K562 (cell line): ENCODE measurements around the gene SUMF1. TPM values are rescaled to one million over a fixed set of nuclear protein-coding genes. Genes with fewer than 3 reads are reported as not detected.

Experiments used
- ATAC-seq: fragments of 200-7000 bp; cut with Tn5 transposase; 3 replicates; pipeline ENCODE4 v1.9.1; 2020; ENCODE audit warnings: moderate library complexity
- BruUV-seq: library from RNA; stranded (reverse); fragments of 400-500 nt; replicated peaks from 2 replicates; lab custom pipeline; 2021; lab: Mats Ljungman, UMichigan
- CTCF ChIA-PET: fragments of 300-600 bp; formaldehyde crosslinking; extraction: SDS; loops from one replicate; lab custom pipeline; 2021; ENCODE audit warnings: low intra/inter-chr PET ratio; lab: Yijun Ruan, JAX
- POLR2A ChIA-PET: fragments of 300-600, 350-650 bp; sonication (Branson Sonifier 250); formaldehyde crosslinking; extraction: SDS; loops from one replicate; lab custom pipeline; 2021; ENCODE audit warnings: antibody characterized with exemption, inconsistent platforms; lab: Yijun Ruan, JAX
- DNase-seq, 4 experiments: peaks; one replicate each; pipeline versions ENCODE4 v3.0.0 to v3.0.0-alpha.2; 2011 to 2018; ENCODE audit warnings: low spot score in 3 of 4, mixed read lengths in 3 of 4; ENCODE audit errors: extremely low read depth in 1 of 4
- FAIRE-seq: peaks from 2 replicates; lab custom pipeline; 2011; peaks lifted over from hg19 to GRCh38; lab: Jason Lieb, UNC
- H2AFZ ChIP-seq: 2 replicates; pipeline ENCODE4 v1.6.0; 2011; ENCODE audit warnings: low read depth, low read length, control low read depth, inconsistent platforms
- H3K27ac ChIP-seq: fragments of 200-600 bp; 3 replicates; pipeline ENCODE4 v1.8.0; 2011; ENCODE audit warnings: low read depth, mild to moderate bottlenecking, control low read depth, inconsistent platforms, low read length, moderate library complexity, mixed read lengths; ENCODE audit errors: extremely low read depth
- H3K27me3 ChIP-seq, 2 experiments: fragments of 300-600 bp in 1 of 2; 2 replicates in 1 of 2; 3 replicates in 1 of 2; pipeline versions ENCODE4 v1.6.0 to v1.8.0; 2011; ENCODE audit warnings: inconsistent platforms in 2 of 2, low read length in 2 of 2, mild to moderate bottlenecking in 1 of 2, mixed read lengths in 1 of 2, moderate library complexity in 1 of 2; ENCODE audit not compliant: control insufficient read depth in 2 of 2, insufficient read depth in 2 of 2
- H3K36me3 ChIP-seq: fragments of 300-600 bp; 3 replicates; pipeline ENCODE4 v1.8.0; 2011; ENCODE audit warnings: mild to moderate bottlenecking, low read length, inconsistent platforms; ENCODE audit not compliant: control insufficient read depth, insufficient read depth
- H3K4me1 ChIP-seq, 2 experiments: fragments of 200-600 bp in 1 of 2; replicated peaks in 1 of 2; 2 replicates in 1 of 2; 3 replicates in 1 of 2; pipeline versions ENCODE4 v1.5.1 to v1.8.0; 2011; ENCODE audit warnings: inconsistent platforms in 2 of 2, low read length in 2 of 2, mild to moderate bottlenecking in 1 of 2, mixed read lengths in 1 of 2, moderate library complexity in 1 of 2; ENCODE audit not compliant: control insufficient read depth in 2 of 2, insufficient read depth in 2 of 2
- H3K4me2 ChIP-seq: 2 replicates; pipeline ENCODE4 v1.6.1; 2011; ENCODE audit warnings: low read length, control low read depth, inconsistent platforms, mixed read lengths; ENCODE audit not compliant: insufficient read depth
- H3K4me3 ChIP-seq: fragments of 200-600 bp; sonication (generic), shearing (Covaris generic); 2 replicates; pipeline ENCODE4 v1.5.1; 2016; ENCODE audit warnings: control low read depth, inconsistent platforms
- H3K79me2 ChIP-seq: fragments of 200-600 bp; 3 replicates; pipeline ENCODE4 v1.8.0; 2011; ENCODE audit warnings: low read length, inconsistent platforms; ENCODE audit not compliant: control insufficient read depth, insufficient read depth
- H3K9ac ChIP-seq, 2 experiments: 2 replicates each; pipeline versions ENCODE4 v1.6.0 to v1.6.1; 2011; ENCODE audit warnings: low read depth in 2 of 2, low read length in 2 of 2, control low read depth in 1 of 2, inconsistent platforms in 1 of 2, mild to moderate bottlenecking in 1 of 2, mixed read lengths in 1 of 2; ENCODE audit not compliant: insufficient read depth in 1 of 2
- H3K9me1 ChIP-seq: one replicate; pipeline ENCODE4 v1.6.0; 2011; ENCODE audit warnings: inconsistent platforms, mild to moderate bottlenecking, low read length, moderate library complexity; ENCODE audit not compliant: control insufficient read depth, insufficient read depth
- H3K9me3 ChIP-seq: replicated peaks from 2 replicates; pipeline ENCODE4 v1.5.1; 2011; ENCODE audit warnings: low read depth, low read length, inconsistent platforms; ENCODE audit not compliant: control insufficient read depth, insufficient read depth
- H4K20me1 ChIP-seq: replicated peaks from 2 replicates; pipeline ENCODE4 v1.6.1; 2011; ENCODE audit warnings: low read length, inconsistent platforms, mixed read lengths; ENCODE audit not compliant: control insufficient read depth, insufficient read depth
- C11orf30 ChIP-seq: fragments of 450-650 bp; IDR thresholded peaks from 2 replicates; pipeline ENCODE4 v1.6.1; 2016; ENCODE audit warnings: low read depth, mild to moderate bottlenecking
- MAFF ChIP-seq: IDR thresholded peaks from 2 replicates; pipeline ENCODE4 v1.6.1; 2012; ENCODE audit warnings: low read length, improper control_type of control experiment
- MAFG ChIP-seq: fragments of 450-650 bp; conservative IDR thresholded peaks from 2 replicates; pipeline ENCODE4 v1.6.1; 2016; ENCODE audit warnings: missing genetic modification characterization, missing compliant biosample characterization
- MAFK ChIP-seq: IDR thresholded peaks from 2 replicates; pipeline ENCODE4 v1.6.1; 2011; ENCODE audit warnings: low read length, improper control_type of control experiment
- ZNF316 ChIP-seq: fragments of 450-650 bp; IDR thresholded peaks from 2 replicates; pipeline ENCODE4 v1.6.1; 2016
- WGBS: fragments of 100-300 bp; shearing (Covaris generic); methylation state at CpG from one replicate; pipeline ENCODE4 v1.1.6; 2016; ENCODE audit warnings: low coverage, mixed read lengths; ENCODE audit not compliant: insufficient coverage; ENCODE audit errors: missing lambda C conversion rate; 5-methylcytosine and 5-hydroxymethylcytosine counted together
- in situ Hi-C: fragments of 300-500 bp; cut with MboI; formaldehyde crosslinking; loops from 4 replicates; pipeline ENCODE4 v1.15.0; 2018; ENCODE audit warnings: inconsistent platforms, mixed read lengths
- intact Hi-C: fragments of 100-400 bp; cut with micrococcal nuclease; formaldehyde crosslinking; loops from 2 replicates; pipeline ENCODE4 v1.14.2; 2022
- polyA plus RNA-seq, 8 experiments: library from polyadenylated mRNA; depleted of rRNA in 4 of 8; stranded (reverse) in 5 of 8; unstranded in 3 of 8; fragments of >200 nt; fragmentation: Nextera tagmentation in 2 of 8; fragmentation: Illumina TruSeq in 1 of 8; extraction: Ambion mirVana in 2 of 8; extraction: Trizol in 1 of 8; gene quantifications; 2 replicates each; pipeline versions ENCODE4 v1.2.1 to v1.2.3, GENCODE V29; 2011 to 2014; ENCODE audit warnings: inconsistent platforms in 1 of 8, missing spikeins in 1 of 8
- total RNA-seq, 7 experiments: library from RNA; depleted of rRNA in 6 of 7; stranded (reverse); fragments of >200 nt in 6 of 7; fragmentation: Illumina TruSeq in 2 of 7; extraction: Trizol in 2 of 7; gene quantifications; 2 replicates each; pipeline versions ENCODE4 v1.2.1 to v1.2.3, GENCODE V29; 2011 to 2021; ENCODE audit warnings: low replicate concordance in 1 of 7
- TF ChIP-seq, protein P1 (sequence below): sonication (generic); formaldehyde crosslinking; IDR thresholded peaks from 2 replicates; pipeline ENCODE4 v1.4.0; 2020; ENCODE audit warnings: mild to moderate bottlenecking, missing genetic modification reagents
- TF ChIP-seq, protein P2 (sequence below): fragments of 250-450 bp; sonication (Bioruptor Pico); IDR thresholded peaks from 2 replicates; pipeline ENCODE4 v1.5.0; 2021

SUMF1 gene
- total and polyA plus RNA-seq, 9 of the 15 experiments (the other 6 are each of a cell fraction or from before 2014, with no cell fraction given), result 1.3 to 7.4 (median 4.2) TPM

DNA sequence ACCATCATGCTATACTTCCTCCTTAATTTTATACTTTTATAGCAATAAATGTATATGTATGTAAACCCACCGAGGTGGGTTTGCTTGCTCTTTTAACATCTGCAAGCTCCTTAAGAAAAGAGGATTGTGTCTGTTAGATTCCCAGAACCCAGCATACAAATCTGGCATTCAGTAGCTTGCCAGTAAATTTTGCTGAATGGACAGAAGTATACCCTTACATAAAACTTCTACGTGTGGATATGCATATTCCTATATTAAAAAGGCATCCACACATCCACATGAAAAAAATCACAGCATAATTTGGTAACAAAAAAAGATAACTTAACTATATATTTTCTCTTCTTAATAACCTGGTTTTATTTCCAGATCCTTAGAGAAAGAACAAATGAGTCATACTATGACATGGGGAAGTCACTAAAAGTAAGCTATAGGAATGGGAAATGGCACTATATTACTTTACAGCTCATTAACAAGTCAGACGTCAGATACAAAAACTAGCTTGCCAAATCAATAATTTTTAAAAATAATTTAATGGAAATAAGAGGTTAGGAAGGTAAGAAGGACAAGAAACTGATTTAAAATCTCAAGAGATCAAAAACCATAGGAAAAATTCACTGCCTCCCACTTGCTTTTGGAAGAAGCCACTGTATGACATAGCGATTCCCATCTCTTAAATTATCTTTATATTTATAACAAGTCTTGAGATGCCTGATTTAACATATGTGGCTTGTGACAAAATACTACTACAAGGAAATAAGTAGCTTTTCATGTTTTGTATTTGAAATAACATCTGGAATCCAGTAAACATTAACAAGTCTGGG lies 68.7 kb downstream of the SUMF1 start:
- FAIRE-seq (no peak), DNase-seq (no peak), ATAC-seq (no peak)
- intact Hi-C loops (no loop called here), in situ Hi-C loops (no loop called here)
- H3K9me1 ChIP-seq, result no peaks in the 10 kb centered on the region
- no peak overlapping the region for H2AFZ ChIP-seq
- H3K36me3 ChIP-seq, result no peaks in the 10 kb centered on the region
- 18% methylated on average over 4 of the region's 4 CpGs for WGBS
- CTCF ChIA-PET, result no interaction called here
- H3K4me3 ChIP-seq, result no peak overlapping the region
- peak; percentile 83 for TF ChIP-seq ZNF316
- TF ChIP-seq MAFK, result peak; percentile 61; the same call in 1 of the 2 replicates
- peak; percentile 71 for TF ChIP-seq C11orf30
- TF ChIP-seq MAFF, result peak; percentile 69
- peak; percentile 46 for TF ChIP-seq MAFG (tag)
- TF ChIP-seq, protein P1, sequence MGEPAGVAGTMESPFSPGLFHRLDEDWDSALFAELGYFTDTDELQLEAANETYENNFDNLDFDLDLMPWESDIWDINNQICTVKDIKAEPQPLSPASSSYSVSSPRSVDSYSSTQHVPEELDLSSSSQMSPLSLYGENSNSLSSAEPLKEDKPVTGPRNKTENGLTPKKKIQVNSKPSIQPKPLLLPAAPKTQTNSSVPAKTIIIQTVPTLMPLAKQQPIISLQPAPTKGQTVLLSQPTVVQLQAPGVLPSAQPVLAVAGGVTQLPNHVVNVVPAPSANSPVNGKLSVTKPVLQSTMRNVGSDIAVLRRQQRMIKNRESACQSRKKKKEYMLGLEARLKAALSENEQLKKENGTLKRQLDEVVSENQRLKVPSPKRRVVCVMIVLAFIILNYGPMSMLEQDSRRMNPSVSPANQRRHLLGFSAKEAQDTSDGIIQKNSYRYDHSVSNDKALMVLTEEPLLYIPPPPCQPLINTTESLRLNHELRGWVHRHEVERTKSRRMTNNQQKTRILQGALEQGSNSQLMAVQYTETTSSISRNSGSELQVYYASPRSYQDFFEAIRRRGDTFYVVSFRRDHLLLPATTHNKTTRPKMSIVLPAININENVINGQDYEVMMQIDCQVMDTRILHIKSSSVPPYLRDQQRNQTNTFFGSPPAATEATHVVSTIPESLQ (CRISPR knock-in tag), result no peak
- TF ChIP-seq, protein P2, sequence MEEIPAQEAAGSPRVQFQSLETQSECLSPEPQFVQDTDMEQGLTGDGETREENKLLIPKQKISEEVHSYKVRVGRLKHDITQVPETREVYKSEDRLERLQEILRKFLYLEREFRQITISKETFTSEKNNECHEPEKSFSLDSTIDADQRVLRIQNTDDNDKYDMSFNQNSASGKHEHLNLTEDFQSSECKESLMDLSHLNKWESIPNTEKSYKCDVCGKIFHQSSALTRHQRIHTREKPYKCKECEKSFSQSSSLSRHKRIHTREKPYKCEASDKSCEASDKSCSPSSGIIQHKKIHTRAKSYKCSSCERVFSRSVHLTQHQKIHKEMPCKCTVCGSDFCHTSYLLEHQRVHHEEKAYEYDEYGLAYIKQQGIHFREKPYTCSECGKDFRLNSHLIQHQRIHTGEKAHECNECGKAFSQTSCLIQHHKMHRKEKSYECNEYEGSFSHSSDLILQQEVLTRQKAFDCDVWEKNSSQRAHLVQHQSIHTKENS, result no peak
- POLR2A ChIA-PET, result interaction anchor here (0.7 to 2.1 kb wide), 4 partner anchors 11 to 97 kb away, joined by 3 to 7 read pairs (median 3); no protein-coding TSS in a partner anchor
- no peaks in the 10 kb centered on the region; a peak in 2 of 5 replicates for H3K4me1 ChIP-seq
- H3K4me2 ChIP-seq, result no peak overlapping the region
- H4K20me1 ChIP-seq, result no peaks in the 10 kb centered on the region
- H3K9ac ChIP-seq, result no peak overlapping the region
- H3K9me3 ChIP-seq, result no peaks in the 10 kb centered on the region
- H3K79me2 ChIP-seq, result no peaks in the 10 kb centered on the region
- no TSS peak for BruUV-seq
- no peaks in the 10 kb centered on the region for H3K27me3 ChIP-seq
- H3K27ac ChIP-seq, result no peak overlapping the region
